Measurements from ENCODE around the gene COPG2.
"Not testable (repeated sequence)": the region's sequence is repeated elsewhere in the genome, so short reads cannot be mapped to it uniquely, and the experiment has no call there.

The COPG2 gene

GRCh38 chr7:130654850-130655249, 13.7 kb downstream of the COPG2 start:
- in situ Hi-C loops (cut with MboI; ENCODE audit: low sequenced_read_pairs) = no loop called here

- in situ Hi-C loops (cut with MboI; ENCODE audit: low sequenced_read_pairs) = no loop called here
These were observed 17.9 kb downstream of the COPG2 start for GRCh38 chr7:130650611-130651120.

- in situ Hi-C loops (cut with MboI; ENCODE audit: low sequenced_read_pairs) = no loop called here
These were observed 19.4 kb downstream of the COPG2 start for GRCh38 chr7:130649004-130649790.

GRCh38 chr7:130648580-130648979, 20.0 kb downstream of the COPG2 start:
- in situ Hi-C loops (cut with MboI; ENCODE audit: low sequenced_read_pairs) = no loop called here

- in situ Hi-C loops (cut with MboI; ENCODE audit: low sequenced_read_pairs) = no loop called here
These were observed 26.2 kb downstream of the COPG2 start for GRCh38 chr7:130642383-130642782.

GRCh38 chr7:130641497-130641896, 27.1 kb downstream of the COPG2 start:
- in situ Hi-C loops (cut with MboI; ENCODE audit: low sequenced_read_pairs) = no loop called here

GRCh38 chr7:130641040-130641439, 27.5 kb downstream of the COPG2 start:
- in situ Hi-C loops (cut with MboI; ENCODE audit: low sequenced_read_pairs) = no loop called here

- in situ Hi-C loops (cut with MboI; ENCODE audit: low sequenced_read_pairs) = no loop called here
These were observed 29.2 kb downstream of the COPG2 start for GRCh38 chr7:130639388-130639787.

- in situ Hi-C loops (cut with MboI; ENCODE audit: low sequenced_read_pairs) = no loop called here
These were observed 36.4 kb downstream of the COPG2 start for GRCh38 chr7:130632111-130632510.

- in situ Hi-C loops (cut with MboI; ENCODE audit: low sequenced_read_pairs) = no loop called here
These were observed 39.6 kb downstream of the COPG2 start for GRCh38 chr7:130628901-130629300.

- in situ Hi-C loops (cut with MboI; ENCODE audit: low sequenced_read_pairs) = no loop called here
These were observed 40.8 kb downstream of the COPG2 start for GRCh38 chr7:130627775-130628174.

GRCh38 chr7:130622866-130623265, 45.7 kb downstream of the COPG2 start:
- in situ Hi-C loops (cut with MboI; ENCODE audit: low sequenced_read_pairs) = no loop called here

- in situ Hi-C loops (cut with MboI; ENCODE audit: low sequenced_read_pairs) = no loop called here
These were observed 53.0 kb downstream of the COPG2 start for GRCh38 chr7:130615583-130615982.

- in situ Hi-C loops (cut with MboI; ENCODE audit: low sequenced_read_pairs) = no loop called here
These were observed 54.1 kb downstream of the COPG2 start for GRCh38 chr7:130614449-130614848.

- in situ Hi-C loops (cut with MboI; ENCODE audit: low sequenced_read_pairs) = no loop called here
These were observed 57.3 kb downstream of the COPG2 start for GRCh38 chr7:130611218-130611617.

GRCh38 chr7:130607066-130607465, 61.5 kb downstream of the COPG2 start:
- in situ Hi-C loops (cut with MboI; ENCODE audit: low sequenced_read_pairs) = not testable (repeated sequence)

- in situ Hi-C loops (cut with MboI; ENCODE audit: low sequenced_read_pairs) = no loop called here
These were observed 62.4 kb downstream of the COPG2 start for GRCh38 chr7:130606161-130606560.

- in situ Hi-C loops (cut with MboI; ENCODE audit: low sequenced_read_pairs) = no loop called here
These were observed 70.5 kb downstream of the COPG2 start for GRCh38 chr7:130598056-130598455.

GRCh38 chr7:130595986-130596385, 72.6 kb downstream of the COPG2 start:
- in situ Hi-C loops (cut with MboI; ENCODE audit: low sequenced_read_pairs) = no loop called here

GRCh38 chr7:130593033-130593432, 75.5 kb downstream of the COPG2 start:
- in situ Hi-C loops (cut with MboI; ENCODE audit: low sequenced_read_pairs) = no loop called here

GRCh38 chr7:130591464-130591863, 77.1 kb downstream of the COPG2 start:
- in situ Hi-C loops (cut with MboI; ENCODE audit: low sequenced_read_pairs) = not testable (repeated sequence)

GRCh38 chr7:130585932-130586331, 82.6 kb downstream of the COPG2 start:
- in situ Hi-C loops (cut with MboI; ENCODE audit: low sequenced_read_pairs) = not testable (repeated sequence)

- in situ Hi-C loops (cut with MboI; ENCODE audit: low sequenced_read_pairs) = not testable (repeated sequence)
These were observed 93.4 kb downstream of the COPG2 start for GRCh38 chr7:130575110-130575509.
